A204.1 (cell line): ENCODE measurements around the gene MAPK8IP2.
A peak's percentile ranks its signal among the peaks of the same experiment; 100 is the strongest.

ENCODE experiments used
- FAIRE-seq: peaks from 2 replicates; lab custom pipeline; 2012; peaks lifted over from hg19 to GRCh38; lab: Jason Lieb, UNC

Gene MAPK8IP2

DNA sequence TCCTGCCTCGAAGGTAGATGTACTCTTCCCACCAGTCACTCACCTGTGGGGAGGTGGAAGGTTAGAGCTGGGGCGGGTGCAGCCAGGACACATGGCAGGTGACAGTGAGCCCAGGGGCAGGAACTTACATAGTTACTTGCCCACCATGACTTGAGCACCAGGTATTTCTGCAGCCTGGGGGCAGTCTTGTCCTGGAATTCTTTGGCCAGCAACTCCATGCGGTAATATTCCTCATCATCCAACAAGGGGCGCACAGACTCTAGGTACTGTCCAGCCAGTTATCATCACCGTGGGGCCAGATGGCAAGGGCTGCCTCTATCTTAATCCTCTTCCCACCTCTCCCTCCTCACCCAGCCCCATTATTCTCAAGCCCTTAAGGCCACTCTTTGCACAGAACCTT is 24.5 kb upstream of the MAPK8IP2 start:
- no peak for FAIRE-seq

DNA sequence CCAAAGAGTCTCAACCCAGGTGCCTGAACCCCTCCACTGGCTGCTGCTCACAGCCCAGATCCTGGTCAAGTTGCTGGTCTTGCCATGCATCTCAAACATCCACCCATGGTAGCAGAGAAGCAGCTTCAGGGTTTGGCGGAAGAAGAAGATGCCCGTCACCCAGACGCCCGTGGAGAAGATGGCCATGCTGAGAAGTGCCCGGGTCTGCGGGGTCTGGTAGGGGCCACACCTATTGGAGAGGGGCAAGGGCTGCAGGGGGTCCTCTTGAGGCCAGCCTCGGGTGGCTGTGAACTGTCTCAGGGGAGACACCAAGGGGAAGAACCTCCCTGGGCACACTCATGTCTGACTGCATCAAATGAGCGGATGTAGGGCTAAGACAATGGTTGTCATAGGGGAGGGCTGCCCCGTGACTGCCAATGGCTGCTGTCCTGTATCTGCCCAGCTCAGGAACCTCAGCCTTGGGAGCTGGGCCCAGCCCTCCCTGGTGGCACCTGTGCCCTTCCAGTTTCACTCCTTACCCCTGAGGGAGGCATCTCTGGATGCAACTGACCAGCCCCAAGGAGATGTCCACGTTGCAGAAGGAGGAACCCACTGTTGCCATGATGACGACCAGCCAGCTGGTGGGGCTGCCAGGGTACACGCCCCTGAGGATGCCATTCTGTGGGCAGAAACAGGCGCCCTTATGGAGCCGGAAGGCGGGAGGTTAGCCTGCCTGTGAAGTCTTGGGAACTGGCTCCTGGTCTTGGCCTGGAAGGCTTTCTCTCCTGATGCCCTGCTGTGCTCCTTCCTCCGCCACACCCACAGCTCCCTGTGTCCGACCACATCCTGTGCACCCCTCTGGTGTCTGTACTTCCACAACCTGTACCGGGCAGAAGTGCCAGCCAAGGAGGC is 23.5 kb upstream of the MAPK8IP2 start:
- FAIRE-seq = no peak

DNA sequence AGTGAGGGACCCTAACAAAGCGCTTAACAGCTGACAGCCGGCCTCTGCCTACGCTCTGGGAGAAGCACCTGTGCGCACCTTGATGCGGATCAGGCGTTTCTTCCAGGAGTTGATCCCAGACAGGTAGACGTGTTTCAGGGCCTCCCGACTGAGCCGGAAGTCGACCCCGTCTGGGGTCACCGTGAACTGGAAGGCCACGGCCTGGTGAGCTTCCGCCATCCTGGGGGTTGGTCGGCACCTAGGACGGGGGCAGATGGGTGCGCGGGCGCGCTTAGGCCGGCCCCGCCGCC is 23.0 kb upstream of the MAPK8IP2 start:
- FAIRE-seq = no peak

DNA sequence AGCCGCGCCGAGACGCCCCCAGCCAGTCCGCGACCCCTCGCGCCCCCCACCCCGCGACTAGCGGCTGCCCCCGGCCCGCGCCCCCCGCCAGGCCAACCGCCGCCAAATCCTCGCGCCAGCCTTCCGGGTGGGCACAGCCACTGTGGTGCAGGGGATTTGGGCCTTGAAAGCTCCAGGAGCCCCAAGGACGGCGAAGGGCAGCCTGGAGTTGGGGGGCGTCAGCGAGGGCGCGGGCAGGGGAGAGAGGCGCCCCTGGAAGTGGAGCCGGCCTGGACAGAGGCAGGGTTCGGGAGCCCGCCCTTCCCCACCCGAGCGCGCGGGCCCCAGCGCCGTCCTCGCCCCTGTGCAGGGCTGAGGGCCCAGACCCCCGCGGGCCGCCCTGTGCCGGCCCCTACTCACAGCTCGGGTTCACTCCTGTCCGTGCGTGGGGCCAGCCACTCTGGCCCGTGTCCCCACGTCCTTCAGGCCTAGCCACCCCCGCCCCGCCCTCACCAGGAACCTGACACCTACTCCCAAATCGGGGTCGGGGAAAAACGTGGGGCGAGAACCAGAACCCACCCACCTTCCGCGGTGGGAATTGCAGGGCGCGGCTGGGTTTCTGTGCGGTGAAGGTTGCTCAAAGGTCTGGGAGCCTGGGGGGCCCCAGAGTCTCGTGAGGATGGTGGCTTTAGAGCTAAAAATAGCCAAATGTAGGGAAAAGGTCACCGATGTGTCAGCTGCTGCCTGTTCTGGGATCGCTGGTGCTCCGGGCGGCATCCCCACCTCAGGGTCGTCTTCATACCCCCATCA is 22.4 kb upstream of the MAPK8IP2 start, which contains the start of gene CPT1B:
Gene CPT1B, minus strand, starts transcription at position 441 of the 789 bp plus-strand sequence. CDS start 512 bp downstream, outside the sequence.
- FAIRE-seq = no peak

DNA sequence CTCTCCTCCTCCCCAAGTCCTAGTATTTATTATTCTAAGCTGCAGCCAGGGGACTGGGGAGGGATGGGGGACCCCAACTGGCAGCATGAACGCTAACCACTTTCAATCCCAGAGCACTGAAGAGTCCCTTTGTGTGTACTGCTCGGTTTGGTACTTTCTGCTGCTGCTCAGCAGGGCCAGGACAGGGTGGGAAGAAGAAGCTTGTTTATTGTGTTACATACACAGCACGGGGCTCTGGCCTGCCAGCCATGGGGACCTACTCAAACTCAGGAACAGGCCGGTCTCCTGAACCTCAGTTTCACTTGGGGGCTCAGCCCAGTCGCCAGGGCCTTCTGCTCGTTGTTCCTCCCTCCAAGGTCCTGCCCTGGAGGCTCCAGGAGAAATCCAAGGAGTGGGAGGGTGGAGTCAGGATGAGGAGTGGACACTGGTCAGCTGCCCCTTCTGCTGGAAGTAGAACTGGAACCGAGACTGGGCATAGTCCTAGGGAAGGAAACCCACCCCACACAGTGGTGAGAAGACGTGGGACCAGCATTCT is 21.8 kb upstream of the MAPK8IP2 start:
- no peak for FAIRE-seq

DNA sequence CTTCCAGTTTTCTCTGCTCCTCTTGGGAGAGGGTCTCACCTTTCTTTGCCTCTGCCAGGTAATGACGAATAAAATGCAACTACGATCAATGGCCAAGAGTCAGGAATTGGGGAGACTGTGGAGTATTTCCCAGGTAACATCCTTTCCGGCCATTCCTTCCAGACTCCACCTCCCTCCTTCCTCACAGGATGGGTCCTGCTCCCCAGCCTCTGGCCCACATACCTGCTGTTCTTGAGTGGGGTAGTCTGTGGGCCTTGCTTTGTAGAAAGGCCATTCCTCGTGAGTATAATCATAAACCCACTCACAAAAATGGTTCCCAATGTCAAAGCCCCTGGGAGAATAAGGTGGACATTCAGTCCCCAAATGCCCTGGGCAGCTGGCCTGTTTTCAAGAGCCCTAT is 20.8 kb upstream of the MAPK8IP2 start:
- FAIRE-seq = no peak

DNA sequence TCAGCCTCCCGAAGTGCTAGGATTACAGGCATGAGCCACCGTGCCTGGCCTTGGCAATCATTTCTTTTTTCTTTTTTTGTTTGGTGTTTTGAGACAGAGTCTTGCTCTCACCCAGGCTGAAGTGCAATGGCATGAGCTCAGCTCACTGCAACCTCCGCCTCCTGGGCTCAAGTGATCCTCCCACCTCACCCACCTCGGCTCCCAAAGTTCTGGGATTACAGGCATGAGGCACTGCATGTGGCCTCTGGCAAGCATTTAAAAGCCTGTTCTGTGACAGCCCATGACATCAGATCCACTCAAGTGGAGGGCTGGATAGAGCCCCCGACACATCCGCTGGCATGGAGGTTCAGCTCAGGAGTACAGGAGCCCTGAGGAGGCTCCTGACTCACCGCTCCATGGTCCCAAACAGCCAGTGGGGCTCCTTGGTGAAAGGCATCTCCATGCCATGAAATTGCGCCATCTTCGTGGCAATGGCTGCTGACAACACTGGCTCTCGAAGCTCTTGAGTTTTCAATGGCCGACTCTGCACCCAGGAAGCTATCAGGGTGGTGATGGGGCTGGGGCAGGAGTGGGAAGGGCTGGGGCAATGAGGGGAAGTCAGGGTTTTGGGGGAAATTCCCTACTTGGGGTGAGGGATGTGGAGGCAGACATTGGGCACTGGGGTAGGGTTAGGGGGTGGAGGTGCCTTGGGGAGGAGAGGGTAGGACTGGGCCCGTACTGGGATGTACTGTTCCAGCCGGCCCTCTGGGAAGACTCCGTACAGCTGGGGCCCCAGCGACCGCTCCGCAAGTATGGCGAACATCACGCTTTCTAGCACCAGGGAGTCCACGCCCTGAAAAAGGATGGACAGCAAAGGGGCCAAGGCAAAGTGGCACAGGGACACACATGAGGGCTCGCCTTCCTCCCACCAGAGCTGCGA is 19.3 kb upstream of the MAPK8IP2 start:
- no peak for FAIRE-seq

DNA sequence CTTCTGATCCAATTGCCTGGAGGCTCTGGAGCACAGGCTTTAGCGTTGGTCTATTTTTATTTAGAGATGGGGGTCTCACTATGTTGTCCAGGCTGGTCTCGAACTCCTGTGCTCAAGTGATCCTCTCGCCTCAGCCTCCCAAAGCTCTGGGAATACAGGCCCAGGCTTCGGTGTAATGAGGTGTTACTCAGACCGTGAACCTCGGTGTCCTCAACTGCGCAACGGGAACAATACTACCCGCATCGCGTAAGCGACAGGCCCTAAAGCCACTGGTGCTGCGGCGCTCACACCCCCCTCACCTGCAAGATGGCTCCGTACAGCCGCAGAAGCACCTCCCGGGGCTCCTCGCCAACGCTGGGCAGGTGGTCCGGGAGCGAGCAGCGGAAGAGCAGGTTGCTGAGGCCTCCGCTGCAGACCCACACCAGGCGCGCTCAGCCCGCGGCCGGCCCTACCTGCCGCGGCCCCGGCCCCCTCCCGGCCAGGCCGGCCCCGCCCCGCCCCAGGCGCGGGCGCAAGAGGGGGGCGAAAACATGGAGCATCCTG is 18.6 kb upstream of the MAPK8IP2 start:
- no peak for FAIRE-seq

DNA sequence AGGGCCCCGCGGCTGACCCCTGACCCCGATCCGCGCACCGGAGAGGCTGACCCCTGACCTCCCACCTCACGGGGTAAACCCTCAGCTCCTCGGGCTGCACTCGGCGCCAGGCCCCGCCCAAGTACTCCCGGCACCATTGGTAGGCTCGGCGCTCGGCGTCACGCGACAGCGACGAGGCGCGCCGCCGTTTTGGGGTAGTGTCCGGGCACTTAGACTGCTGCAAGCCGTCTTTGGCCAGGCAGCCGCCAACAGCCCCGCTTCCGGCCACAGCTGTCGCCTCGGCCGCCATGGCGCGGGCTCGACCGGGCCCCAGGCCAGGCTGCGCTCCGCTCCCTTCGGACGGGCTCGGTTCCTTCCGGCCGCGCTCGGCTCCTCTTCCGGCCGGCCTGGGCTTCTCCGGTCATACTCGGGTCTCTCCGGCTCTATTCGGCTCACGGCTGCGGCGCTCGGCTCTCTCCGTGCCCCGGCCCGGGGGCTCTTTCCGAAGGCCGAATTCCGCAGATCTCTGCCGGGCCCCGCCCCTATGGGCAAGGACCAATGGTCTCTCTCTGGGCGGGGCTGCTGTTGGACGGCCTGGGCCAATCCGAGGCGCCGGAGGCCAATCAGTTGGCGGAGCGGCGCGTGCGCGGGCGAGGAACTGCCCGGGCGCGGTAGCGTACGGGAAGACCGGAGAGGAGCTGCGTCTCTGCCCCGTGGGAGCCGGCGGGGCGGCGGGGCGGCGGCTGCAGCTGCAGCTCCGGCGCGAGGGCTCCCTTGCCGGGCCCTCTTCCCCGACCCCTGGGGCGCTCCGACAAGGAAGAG is 17.9 kb upstream of the MAPK8IP2 start, which contains the start of gene CHKB:
Gene CHKB, minus strand, starts transcription at position 357 of the 801 bp plus-strand sequence. Its CDS starts 68 bp downstream, at position 289.
- peak; percentile 99 for FAIRE-seq

DNA sequence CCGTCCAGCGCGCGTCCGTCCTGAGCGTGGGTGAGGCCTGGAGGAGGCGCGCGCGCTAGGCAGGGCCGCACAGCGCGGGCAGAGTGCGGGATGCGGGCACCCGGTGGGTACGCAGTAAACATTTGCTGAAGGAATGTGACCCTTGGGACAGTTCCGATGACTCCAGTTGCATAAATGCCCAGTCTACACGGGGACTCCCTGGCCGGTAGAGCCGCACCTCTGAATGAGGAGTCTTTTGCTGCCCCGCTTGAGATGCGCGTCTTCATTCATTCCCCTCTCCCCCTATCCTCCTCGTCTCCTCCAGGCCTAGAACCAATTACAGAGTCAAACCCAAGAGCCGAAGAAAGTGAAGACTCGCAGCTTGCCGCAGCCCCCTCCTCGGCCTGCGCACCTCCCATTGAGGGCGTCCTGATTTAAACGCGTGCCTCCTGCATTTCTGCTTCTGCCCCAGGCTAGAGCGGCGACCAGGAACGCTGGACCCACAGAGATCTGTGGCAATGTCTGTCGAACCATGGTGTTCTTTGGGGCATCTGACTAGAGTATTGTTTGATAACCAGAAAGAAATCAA is 17.2 kb upstream of the MAPK8IP2 start:
- FAIRE-seq = no peak

DNA sequence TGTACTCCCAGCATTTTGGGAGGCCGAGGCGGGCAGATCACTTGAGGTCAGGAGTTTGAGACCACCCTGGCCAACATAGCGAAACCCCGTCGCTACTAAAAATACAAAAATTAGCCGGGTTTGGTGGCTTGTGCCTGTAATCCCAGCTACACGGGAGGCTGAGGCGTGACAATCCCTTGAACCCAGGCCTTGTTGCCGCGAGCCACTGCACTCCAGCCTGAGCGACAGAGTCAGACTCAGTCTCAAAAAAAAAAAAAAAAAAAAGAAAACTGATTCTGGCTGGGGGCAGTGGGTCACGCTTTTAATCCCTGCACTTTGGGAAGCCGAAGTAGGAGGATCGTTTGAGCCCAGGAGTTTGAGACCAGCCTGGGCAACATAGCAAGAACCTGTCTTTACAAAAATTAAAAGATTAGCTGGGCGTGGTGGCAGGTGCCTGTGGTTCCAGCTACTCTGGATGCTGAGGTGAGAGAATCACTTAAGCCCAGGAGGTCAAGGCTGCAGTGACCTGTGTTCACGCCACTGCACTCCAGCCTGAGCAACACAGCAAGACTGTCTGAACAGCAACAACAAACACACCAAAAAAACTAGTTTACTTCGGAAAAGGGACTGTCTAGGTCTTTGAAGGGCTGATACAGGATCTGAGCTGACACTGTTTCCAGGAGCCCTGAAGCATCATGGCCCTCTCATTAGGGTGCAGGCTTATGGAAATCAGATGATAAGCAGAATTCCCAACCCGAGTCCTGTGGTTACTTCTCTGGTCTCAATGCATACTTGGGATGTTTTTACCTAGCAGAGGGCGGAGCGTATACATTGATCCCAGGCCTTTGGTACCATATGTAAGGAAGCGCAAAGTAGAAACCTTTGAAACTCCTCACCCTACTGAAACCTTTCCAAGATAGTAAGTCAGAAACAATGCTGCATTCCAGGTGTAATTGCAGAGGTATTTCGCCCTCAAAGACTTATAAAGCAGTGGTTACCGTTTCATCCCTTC is 16.2 kb upstream of the MAPK8IP2 start:
- FAIRE-seq = no peak

DNA sequence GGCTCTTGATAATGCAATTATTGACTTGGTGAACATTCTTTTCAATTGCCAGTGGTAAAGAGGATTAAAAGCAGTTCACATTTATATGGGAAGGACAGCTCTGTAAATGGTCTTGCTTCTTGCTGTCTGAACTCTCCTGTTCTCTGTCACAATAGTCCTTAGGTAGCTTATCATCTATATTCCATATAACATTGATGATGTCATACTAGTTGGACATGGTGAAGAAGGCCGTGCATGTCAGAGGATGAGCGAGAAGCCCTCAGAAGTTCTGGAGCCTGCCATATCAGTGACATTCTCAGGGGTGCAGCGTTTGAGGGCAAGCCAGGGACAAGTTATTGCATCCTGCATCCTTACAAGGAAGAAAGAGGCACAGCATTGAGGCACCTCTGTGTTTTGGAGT is 15.4 kb upstream of the MAPK8IP2 start:
- FAIRE-seq = no peak

DNA sequence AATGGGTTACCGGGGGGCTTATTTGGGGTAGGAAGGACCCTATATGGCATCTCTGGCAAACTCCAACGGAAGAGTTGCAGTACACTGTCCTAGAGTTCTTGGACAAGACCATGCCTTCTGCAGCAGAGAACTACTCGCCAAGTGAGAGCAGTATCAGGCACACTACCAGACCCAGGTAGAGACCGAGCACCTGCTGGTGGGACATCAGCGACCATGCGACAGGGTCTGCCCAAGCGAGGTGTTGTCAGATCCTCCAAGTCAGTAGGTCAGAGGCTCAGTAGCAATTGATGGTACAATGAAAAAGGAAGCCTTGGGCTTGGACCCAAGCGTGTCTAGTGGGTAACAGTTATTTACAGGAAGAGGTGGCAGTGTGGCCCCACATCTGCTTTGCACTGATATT is 14.8 kb upstream of the MAPK8IP2 start:
- FAIRE-seq = no peak

DNA sequence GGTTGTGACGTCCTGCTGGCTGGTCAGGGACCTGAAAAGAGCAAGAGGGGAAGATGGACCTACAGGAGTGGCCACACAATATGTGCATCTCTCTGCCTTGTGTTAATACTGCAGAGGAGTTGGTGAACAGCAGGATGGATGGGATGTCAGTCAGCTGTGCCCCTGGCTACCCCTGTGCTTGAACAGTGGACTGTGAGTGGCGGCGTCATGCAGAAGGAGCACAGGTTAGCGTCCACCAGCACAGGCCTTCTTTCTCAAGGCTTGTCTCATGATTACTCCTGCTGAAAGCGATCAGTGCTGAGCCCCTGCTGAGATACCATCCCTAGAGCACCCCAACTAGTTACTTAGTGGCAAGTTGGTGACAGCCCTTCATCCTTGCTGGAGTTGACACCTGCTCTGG is 14.2 kb upstream of the MAPK8IP2 start:
- FAIRE-seq = no peak

DNA sequence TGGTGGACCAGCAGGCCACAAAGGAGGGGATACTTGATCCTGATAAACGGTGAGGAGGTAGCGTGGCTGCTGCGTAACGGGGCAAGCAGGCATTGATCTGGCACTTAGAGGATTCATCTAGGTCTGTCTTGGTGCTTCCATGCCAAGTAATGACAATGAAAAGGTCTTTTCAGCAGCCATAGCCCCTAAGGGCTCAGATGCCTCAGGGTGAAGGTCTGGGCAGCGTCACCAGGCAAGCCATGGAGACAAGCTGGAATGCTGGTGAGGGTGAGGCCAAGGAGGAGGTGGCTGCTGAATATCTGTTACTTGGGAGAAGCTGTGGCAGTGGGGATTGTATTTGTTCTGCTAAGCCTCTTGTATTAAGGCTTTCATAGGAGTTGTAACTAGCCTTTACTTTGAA is 13.2 kb upstream of the MAPK8IP2 start:
- no peak for FAIRE-seq

DNA sequence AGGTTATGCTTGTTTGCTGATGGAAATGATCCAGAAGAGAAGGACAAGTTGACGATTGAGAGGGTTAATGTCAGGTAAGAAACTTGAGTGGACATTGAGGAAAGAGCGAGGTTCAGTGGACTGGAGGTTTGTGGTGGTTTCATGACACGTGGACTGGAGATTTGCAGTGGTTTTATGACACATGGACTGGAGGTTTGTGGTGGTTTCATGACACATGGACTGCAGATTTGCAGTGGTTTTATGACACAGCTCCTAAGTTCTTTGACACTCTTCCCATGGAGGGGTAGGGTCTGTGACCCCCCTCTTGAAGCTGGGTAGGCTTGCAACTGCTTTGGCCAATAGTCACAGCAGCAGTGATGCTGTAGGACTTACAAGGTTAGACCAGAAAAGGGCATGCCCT is 5.4 kb upstream of the MAPK8IP2 start:
- no peak for FAIRE-seq

DNA sequence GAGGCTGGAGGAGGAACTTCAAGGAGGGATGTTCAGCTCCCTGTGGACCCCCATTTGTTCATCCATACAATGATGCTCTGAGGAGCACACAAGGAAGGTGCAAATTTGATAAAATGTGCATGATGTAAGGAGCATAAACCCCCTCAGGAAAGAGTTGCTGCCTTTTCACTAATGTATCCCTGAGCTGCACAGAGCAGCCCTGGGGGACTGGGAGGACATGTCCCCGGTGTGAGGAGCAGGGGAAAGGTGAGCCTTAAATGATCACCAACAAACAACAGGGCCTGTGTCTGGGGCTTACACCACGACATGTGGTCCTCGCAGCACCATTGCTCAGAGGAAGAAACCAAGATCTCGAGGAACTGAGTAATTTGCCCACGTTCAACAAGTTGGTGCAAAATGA is 3.5 kb upstream of the MAPK8IP2 start:
- no peak for FAIRE-seq

DNA sequence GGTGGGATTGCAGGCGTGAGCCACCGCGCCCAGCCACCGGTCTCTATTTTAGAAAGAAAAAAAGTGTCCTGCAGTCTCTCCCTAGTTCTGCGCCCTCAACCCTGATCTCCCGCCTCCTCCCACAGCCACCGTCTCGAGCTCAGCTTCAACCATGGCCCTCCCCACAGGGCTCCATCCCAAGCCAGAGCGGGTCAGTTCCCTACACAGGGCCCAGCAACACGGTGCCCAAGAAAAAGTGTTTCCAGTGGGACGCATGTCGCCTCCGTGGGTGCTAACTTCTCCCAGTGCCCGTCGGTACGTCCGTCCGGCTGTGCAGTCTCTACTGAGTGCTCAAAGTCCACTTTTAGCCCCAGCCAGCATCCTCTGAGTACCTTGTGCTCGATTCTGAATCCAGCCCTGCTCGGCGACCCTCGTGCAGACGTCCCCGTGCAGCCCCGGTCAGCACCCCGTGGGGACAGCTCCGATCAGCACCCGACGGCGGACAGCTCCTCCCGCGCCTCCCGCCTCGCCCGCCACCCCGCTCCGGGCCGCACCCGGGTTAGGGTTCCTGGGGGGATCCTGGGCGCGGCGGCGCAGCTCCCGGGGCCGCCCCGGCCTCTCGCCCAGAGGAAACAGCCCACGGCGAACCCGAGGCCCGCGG is 657 bp upstream of the MAPK8IP2 start:
- no peak for FAIRE-seq
